GM12878 (cell line): Measurements from ENCODE around the gene PCDH1. TPM values are rescaled to one million over a fixed set of nuclear protein-coding genes. Genes with fewer than 3 reads are reported as not detected.

Experiments used
- CHD4 ChIP-seq: fragments of 200-600 bp; sonication (generic); IDR thresholded peaks from 2 replicates; pipeline ENCODE4 v1.6.1; 2016; ENCODE audit warnings: mild to moderate bottlenecking
- LARP7 ChIP-seq: fragments of 450-650 bp; IDR thresholded peaks from 2 replicates; pipeline ENCODE4 v1.6.1; 2017; ENCODE audit warnings: mild to moderate bottlenecking
- POU2F2 ChIP-seq: IDR thresholded peaks from 3 replicates; pipeline ENCODE4 v1.6.1; 2011; ENCODE audit warnings: low read depth, mild to moderate bottlenecking, low read length, borderline replicate concordance
- RAD21 ChIP-seq: IDR thresholded peaks from 2 replicates; pipeline ENCODE4 v1.6.1; 2011; ENCODE audit warnings: mild to moderate bottlenecking, low read depth, low read length, moderate library complexity; ENCODE audit not compliant: insufficient read depth
- RELB ChIP-seq: fragments of 450-650 bp; IDR thresholded peaks from 2 replicates; pipeline ENCODE4 v1.6.1; 2017; ENCODE audit warnings: low read depth, mild to moderate bottlenecking, moderate library complexity
- RUNX3 ChIP-seq: IDR thresholded peaks from 2 replicates; pipeline ENCODE4 v1.6.1; 2012; ENCODE audit warnings: low read length, inconsistent platforms
- YBX1 ChIP-seq: fragments of 450-650 bp; IDR thresholded peaks from 2 replicates; pipeline ENCODE4 v1.6.1; 2016; ENCODE audit warnings: antibody characterized with exemption
- YY1 ChIP-seq: IDR thresholded peaks from 2 replicates; pipeline ENCODE4 v1.6.1; 2011; ENCODE audit warnings: low read depth, mild to moderate bottlenecking, low read length
- ZNF592 ChIP-seq: fragments of 450-650 bp; IDR thresholded peaks from 2 replicates; pipeline ENCODE4 v1.6.1; 2017; ENCODE audit warnings: mild to moderate bottlenecking, moderate library complexity
- ZSCAN29 ChIP-seq: fragments of 450-650 bp; IDR thresholded peaks from 2 replicates; pipeline ENCODE4 v1.6.1; 2017; ENCODE audit warnings: mild to moderate bottlenecking, moderate library complexity
- polyA plus RNA-seq, 11 experiments: library from polyadenylated mRNA; depleted of rRNA in 4 of 11; unstranded in 6 of 11; stranded (reverse) in 5 of 11; fragments of >200 nt; fragmentation: Nextera tagmentation in 4 of 11; fragmentation: Illumina TruSeq in 1 of 11; extraction: Ambion mirVana in 4 of 11; extraction: Trizol in 1 of 11; gene quantifications; 1 replicate in 1 of 11; 2 replicates in 10 of 11; pipeline versions ENCODE4 v1.2.1 to v1.2.3, GENCODE V29; 2011 to 2016; ENCODE audit warnings: inconsistent platforms in 2 of 11, missing spikeins in 2 of 11, low read depth in 1 of 11
- total RNA-seq, 4 experiments: library from RNA; depleted of rRNA in 3 of 4; stranded (reverse); fragments of >200 nt in 3 of 4; fragmentation: Illumina TruSeq in 1 of 4; extraction: Trizol in 1 of 4; gene quantifications; 2 replicates each; pipeline versions ENCODE4 v1.2.1 to v1.2.3, GENCODE V29; 2013 to 2021
- TF ChIP-seq, protein P1 (sequence below): fragments of 150-350 bp; IDR thresholded peaks from 2 replicates; pipeline ENCODE4 v1.6.1; 2014; ENCODE audit warnings: mild to moderate bottlenecking, low read depth, low read length

Gene PCDH1
- total and polyA plus RNA-seq, 10 of the 15 experiments (the other 5 are each of a cell fraction or from before 2014, with no cell fraction given): 0.07 to 0.36 (median 0.16) TPM; not detected in 7

- no peak for TF ChIP-seq ZNF592
- TF ChIP-seq ZSCAN29: no peak
- TF ChIP-seq POU2F2: no peak
- no peak for TF ChIP-seq LARP7
- TF ChIP-seq, protein P1, sequence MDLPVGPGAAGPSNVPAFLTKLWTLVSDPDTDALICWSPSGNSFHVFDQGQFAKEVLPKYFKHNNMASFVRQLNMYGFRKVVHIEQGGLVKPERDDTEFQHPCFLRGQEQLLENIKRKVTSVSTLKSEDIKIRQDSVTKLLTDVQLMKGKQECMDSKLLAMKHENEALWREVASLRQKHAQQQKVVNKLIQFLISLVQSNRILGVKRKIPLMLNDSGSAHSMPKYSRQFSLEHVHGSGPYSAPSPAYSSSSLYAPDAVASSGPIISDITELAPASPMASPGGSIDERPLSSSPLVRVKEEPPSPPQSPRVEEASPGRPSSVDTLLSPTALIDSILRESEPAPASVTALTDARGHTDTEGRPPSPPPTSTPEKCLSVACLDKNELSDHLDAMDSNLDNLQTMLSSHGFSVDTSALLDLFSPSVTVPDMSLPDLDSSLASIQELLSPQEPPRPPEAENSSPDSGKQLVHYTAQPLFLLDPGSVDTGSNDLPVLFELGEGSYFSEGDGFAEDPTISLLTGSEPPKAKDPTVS: no peak
- no peak for TF ChIP-seq RAD21
- no peak for TF ChIP-seq YBX1
- no peak for TF ChIP-seq RUNX3
- TF ChIP-seq YY1: no peak
- no peak for TF ChIP-seq CHD4
- TF ChIP-seq RELB: no peak
Measured at GRCh38 chr5:141832131-141832530, 46.1 kb downstream of the PCDH1 start (continued).
